ENCODE measurements around the gene CCDC77.
"Not testable (repeated sequence)": the region's sequence is repeated elsewhere in the genome, so short reads cannot be mapped to it uniquely, and the experiment has no call there.

The CCDC77 gene

DNA sequence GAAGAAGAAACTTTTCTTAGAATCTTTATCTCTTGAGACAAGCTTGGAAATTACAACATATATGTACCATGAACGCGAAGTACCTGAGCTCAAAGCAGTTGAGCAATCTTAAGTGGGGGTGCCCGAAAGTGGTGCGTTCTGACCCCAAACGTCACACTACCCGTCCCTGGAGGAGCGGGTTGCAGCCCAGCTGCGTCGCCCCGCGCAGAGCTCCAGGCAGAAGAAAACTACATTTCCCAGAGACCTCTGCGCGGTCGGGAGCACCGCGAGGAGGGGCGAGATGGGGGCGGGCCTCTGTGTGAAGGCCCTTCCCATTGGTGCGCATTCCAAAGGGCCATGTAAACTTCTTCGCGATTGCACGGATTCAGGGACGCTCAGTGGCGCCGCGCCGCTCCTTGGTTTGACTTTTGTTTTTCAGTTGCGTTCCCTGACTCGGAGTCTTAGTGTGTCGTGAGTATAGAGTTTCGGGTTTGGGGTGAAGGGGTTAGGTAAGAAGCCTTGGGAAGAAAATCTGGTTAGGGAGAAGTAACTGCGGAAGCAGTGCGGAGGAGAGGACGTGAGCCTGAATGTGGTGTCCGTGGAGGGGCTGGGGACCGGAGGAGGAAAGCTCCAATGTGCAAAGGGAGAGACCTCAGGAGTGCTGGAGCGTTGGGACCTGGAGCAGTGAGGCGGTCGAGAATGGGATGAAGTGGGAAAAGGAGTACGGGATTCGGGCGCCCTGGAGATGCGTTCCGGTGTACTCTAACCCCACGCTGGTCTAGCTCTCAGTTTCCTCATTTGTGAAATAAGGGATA, at the start of gene CCDC77:
CCDC77 (plus strand) TSS at position 410 of the 794 bp plus-strand sequence. CDS start 7,740 bp downstream, outside the sequence.
- DNase-seq, result peak; percentile 88

DNA sequence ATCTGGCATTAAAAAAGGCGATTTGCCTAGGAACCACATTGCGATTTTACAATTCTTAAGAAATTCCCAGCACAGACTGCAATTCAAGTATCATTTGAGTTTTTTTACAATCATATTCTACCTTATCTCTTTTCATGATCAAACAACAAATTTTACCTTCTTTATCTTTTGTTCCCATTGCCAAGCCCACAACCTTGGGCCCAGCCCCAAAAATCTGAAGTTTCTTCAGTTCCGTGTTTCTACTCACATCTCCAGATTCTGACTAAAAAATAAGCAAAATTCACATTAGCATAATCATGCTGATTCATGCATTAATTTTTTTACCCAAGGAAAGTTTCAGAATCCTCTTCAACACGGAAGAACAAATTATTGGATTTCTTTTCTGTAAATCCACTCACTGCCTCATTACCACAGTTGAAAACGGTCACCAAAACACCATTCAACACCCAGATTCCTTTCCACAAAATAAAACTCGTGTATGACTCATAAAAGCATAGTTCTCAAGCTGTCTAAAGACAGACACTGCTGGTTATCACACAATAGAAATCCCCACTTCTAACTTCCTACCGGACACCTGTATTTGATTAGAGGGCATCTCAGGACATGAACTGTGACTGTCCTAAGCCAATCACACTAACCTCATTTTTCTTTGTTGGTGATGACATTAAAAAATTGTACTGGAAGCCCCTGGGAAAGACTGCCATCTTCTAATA, 45.0 kb upstream of the CCDC77 start:
- DNase-seq, result no peak

DNA sequence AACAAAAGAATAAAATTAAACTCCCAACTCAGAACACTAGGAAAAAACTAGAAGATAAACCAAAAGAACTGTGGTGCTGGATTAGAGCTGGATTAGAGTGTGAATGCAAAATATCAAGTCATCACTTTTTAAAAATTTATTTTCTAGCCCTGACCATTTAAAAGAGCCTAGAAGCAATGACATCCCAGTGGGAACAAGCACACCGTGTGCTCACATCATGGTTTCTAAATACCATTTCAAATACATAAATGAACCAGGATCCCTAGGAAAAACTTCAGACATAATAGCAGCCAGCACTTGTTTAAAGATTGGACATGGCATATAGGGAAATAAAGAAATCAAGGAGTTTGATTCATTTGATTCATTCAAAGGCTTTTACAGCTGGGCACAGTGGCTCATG, 42.4 kb upstream of the CCDC77 start:
- DNase-seq, result no peak

DNA sequence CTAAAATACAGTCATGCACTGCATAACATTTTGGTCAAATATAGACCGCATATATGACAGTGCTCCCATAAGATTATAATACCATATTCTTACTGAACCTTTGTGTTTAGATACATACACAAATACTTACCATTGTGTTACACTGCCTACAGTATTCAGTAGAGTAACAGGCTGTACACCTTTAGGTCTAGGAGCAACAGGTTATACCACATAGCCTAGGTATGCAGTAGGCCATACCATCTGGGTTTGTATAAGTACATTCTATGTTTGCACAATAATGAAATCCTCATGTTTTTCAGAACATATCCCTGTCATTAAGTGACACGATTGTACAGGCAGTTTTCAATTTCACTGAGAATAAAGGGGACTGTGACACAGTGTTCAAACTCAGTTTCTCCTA, 34.6 kb upstream of the CCDC77 start:
- DNase-seq, result no peak

DNA sequence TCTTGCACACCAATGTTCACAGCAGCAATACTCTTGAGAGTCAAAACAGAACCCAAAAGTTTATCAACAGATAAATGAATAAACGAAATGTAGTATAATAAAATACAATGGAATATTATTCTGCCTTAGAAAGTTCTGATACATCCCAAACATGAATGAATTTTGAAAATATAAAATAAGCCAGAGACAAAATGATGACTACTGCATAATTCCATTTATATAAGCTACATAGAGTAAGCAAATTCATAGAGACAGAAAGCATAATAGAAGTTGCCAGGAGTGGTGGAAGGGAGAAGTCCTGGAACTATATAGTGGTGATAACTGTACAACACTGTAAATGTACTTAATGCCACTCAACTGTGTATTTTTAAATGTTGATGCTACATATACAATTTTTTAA, 33.5 kb upstream of the CCDC77 start:
- no peak for DNase-seq

DNA sequence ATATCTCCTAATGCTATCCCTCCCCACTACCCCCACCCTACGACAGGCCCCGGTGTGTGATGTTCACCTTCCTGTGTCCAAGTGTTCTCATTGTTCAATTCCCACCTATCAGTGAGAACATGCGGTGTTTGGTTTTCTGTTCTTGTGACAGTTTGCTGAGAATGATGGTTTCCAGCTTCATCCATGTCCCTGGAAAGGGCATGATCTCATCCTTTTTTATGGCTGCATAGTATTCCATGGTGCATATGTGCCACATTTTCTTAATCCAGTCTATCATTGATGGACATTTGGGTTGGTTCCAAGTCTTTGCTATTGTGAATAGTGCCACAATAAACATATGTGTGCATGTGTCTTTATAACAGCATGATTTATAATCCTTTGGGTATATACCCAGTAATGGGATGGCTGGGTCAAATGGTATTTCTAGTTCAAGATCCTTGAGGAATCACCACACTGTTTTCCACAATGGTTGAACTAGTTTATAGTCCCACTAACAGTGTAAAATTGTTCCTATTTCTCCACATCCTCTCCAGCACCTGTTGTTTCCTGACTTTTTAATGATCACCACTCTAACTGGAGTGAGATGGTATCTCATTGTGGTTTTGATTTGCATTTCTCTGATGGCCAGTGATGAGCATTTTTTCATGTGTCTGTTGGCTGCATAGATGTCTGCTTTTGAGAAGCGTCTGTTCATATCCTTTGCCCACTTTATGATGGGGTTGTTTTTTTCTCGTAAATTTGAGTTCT, 30.5 kb upstream of the CCDC77 start:
- not testable (repeated sequence) for DNase-seq

DNA sequence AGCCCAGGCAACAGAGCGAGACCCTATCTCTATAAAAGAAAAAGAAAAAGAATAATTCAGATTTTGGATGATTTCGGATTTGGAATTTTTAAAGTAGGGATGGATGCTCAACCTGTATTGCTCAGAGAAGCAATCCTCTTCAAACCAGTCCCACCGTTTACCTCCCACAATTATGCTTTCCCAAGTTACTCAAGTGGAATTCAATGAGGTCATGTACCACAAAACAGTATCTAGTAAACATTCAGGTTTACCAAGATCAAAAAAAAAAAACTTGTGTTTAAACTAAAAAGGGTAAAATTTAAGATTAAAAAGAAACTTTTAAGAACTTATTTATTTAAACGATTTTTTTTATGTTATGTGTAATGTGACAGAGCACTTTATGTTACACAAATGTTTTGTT, 14.8 kb upstream of the CCDC77 start:
- no peak for DNase-seq

DNA sequence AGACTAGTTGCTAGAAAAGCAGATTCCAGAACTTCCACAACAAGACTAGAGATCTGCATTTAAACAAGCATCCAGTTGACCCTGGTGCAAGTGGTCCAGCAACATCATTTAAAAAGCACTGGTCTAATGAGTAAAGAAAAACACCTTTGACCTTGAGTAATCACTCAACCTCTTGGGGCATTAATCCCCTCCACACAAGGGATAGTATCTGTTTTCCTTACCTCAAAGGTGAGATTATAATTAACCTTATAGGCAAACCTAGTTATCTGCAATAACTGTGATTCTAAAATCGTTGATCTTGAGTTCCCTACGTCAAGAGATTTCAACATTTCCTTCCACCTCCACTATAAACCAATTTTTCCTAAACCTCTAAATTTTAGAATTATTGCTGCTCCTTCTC, 13.4 kb upstream of the CCDC77 start:
- no peak for DNase-seq

DNA sequence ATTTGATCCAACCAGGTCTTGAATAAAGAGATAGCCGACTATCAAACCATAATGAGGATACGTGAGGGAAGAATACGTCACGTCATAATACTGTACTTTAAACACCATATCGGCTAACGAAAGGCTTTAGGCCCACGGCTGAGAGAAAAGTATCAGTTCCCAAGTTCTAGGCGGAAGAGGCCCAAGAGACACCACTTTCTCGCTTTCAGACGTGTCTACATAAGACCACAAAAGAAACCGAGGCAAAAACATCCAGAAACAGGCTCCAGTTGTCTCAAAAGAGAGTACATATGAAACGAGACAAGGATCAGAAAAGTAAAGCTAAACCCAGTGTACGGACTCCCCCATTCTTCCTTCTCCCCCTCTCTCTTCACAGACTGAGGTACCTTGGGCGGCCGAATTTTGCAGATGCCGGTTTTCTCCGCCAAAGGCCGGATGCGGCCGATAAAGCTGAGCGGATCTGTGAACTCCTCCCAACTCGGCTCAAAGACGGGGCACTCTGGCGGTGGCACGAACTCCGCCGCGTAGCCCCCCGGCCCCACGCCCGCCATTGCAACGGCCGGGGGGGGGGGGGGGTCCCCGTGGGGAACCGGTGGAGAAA, 12.8 kb upstream of the CCDC77 start:
- peak; percentile 43 for DNase-seq

DNA sequence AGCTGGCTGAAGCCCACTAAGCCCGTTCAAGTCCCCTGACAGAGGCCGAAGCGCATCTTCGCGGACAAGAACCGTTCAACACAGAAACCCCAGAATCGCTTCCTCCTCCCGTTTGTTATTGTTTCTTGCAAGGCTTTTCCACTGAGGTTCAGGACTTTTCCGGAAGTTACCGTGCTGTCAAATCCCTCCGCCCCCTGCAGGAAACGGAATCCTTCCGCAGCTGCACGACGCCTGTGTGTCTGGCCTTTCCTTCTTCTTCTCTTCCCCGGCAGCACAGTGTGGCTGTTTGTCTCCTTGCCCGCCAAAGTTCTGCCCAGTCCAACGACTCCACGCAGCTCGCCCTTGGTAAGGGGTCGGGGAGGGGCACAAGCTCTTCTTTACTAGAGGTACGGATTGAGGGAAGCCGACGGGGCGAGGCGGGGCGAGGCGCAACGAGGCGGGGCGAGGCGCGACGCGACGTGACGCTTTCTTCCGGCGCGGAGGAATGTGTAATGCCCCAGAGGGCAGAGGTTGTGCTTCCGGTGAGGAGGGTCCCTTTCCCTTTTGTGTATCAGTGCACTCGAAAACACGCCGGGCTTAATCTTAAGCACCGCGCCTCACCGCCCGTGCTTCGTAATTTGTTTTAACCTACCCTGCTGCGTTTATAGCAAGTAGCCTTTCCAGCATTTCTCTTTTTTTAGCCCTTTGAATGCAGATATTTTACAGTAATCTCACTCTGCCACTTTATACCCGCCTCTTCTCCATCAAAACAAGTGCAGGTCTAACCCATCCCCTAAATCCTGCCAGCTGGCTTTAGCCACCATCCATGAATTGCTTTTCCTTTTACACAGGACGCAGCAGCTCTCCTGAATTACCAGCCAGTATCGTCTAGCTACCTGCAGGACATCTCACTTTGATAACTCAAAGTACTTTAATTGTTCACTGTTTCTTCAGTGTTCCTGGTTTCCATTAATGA, 12.0 kb upstream of the CCDC77 start, which contains the start of gene KDM5A:
KDM5A (minus strand) TSS at position 179 of the 955 bp plus-strand sequence. CDS start 229 bp downstream, outside the sequence.
- peak; percentile 83 for DNase-seq

DNA sequence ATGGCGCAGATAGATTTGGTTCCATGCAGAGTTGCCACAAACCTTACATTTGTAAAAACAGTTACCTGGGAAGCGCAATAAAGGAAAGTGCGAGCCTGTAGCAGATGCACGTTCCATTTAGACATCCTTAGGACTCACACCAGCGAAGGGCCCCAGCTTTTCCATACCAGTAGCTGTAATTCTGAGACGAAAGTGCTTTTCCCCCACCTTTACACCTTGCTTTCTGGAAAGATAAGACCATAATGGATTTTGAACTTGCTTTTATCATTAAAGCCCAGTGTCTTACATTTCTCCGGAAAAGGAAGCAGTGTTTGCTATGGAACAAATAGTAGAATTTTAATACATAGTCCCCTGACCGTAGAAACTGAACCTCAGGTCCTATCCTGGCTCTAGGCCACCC, 616 bp upstream of the CCDC77 start:
- DNase-seq, result no peak

DNA sequence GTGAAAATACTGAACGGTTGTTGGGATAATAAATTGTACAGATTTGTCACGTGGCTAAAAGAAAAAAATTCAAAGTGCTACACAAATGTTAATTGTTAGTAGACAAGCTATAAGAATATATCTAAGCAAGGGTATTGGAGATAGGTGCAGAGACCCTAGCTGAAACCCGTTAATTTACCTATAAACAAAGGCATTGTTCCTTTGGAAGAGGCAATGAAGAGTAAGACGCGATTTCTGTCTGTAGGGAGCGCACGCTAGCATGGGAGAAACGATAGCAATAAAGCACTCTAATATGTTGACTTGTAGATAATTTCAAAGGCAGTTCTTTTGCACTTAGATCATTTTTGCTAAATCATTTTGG, 565 bp downstream of the CCDC77 start:
- no peak for DNase-seq

DNA sequence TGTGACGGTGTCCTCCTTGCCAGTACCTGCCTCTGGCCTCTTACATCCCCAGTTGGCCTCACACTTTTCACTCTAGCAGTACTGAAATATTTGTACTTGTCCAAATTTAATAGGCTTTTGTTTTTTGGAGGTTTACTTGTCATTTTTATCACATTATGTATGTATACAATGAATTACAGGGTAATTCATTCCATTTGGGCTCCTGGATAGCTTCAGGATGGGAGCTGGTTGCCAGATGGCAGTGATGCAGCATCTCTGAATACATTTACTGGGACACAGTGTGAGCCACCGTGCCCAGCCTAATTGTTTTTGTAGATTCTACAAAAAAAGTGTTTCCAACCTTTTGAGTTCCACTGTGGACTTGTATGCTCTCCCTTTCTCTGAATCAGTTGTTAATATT, 13.4 kb downstream of the CCDC77 start:
- no peak for DNase-seq

DNA sequence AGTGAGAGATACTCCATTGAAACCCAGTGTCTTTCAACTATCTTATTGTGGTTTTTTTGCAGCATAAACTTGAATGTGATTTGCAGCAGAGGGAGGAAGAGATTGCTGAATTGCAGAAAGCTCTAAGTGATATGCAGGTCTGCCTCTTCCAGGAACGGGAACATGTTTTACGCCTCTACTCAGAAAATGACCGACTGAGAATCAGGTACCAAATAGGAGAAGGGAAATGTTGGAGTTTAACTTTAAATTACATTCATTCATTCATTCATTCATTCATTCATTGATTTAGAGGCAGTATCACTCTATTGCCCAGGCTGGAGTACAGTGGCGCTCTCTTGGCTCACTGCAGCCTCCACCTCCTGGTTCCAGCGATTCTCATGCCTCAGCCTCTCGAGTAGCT, 17.0 kb downstream of the CCDC77 start:
- no peak for DNase-seq

DNA sequence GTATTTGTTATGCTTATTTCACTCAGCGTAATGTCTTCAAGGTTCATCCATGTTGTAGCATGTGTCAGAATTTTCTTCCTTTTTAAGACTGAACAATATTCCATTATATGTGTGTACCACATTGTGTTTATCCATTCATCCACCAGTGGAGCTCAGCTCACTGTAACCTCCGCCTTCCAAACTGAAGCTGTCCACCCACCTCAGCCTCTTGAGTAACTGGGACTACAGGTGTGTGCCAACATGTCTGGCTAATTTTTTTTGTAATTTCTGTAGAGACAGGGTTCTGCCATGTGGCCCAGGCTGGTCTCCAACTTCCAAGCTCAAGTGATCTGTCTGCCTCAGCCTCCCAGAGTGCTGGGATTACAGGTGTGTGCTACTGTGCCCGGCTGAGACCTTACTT, 21.1 kb downstream of the CCDC77 start:
- DNase-seq, result no peak

DNA sequence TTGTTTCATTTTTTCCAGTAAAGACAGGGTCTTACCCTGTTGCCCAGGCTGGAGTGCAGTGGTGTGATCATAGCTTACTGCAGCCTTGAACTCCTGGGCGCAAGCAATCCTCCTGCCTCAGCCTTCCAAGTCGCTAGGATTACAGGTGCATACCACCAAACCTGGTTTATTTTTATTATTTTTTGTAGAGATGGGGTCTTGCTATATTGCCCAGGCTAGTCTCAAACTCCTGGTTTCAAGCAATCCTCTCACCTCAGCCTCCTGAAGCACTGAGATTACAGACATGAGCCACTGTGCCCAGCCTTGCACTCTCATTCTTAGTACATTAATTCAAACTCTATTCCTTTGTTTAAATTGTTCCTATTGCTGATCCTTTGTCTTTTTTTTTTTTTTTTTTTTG, 34.3 kb downstream of the CCDC77 start:
- not testable (repeated sequence) for DNase-seq

DNA sequence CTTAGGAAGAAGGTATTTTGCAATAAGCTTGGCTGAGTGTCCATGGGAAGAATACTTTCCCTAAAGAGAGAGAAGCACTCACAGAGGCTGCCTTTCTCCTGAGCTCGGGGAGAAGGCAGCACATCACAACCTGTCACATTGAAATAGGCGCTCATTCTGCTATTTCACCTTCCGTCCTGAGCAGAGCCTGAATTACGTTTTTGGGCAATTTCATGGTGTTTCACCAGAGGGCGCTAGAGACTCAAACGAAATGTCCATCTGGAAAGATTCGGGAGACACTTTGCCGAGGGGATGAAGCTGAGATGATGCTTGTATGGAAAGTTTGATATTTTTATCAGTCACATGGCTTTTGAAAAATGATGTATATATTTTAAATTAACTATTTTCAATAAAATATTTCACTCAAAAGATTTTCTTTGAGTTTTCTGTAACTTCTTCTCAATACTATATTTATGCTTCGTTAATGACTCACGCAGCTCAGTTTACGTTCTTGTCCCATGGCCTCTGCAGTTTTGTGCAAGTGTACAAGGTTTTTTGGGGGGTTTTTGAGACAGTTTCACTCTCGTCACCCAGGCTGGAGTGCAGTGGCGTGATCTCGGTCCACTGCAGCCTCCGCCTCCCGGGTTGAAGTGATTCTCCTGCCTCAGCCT, 40.9 kb downstream of the CCDC77 start:
- no peak for DNase-seq

DNA sequence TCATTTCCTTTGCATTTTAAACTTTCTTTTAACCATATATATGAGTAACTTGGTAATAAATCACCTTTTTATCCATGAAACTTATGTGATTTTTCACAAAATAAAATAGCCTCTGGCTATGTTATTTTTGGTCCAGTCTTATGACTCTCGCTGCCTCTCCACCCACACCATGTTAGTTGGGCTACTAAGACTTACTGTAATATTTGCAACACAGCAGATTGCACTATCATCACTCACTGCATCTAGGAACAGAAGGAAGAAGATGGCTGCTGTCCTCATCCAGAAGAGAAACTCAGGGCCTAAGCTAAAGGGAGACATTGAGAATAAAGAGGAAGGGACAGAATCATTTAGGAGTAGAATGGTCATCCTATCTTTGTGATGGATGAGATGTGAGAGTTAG, 45.7 kb downstream of the CCDC77 start:
- no peak for DNase-seq

DNA sequence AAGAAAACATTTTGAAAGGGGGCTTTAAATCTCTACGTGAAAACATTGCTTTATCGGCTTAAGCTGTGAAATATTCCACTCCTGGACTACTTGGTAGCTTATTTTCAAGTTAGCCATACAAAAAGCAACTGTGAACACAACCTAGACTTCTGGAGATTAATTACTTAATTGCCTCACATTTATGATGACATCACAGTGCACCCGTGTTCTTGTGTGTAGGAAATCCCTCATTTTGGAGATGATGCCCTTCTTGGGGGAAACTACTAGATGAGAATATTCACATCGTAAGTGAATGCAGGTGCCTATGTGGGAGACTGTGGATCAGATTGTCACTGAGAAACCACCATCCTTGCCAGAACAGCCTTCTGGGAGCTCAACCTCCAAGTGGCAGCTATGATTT, 47.8 kb downstream of the CCDC77 start:
- DNase-seq, result no peak

DNA sequence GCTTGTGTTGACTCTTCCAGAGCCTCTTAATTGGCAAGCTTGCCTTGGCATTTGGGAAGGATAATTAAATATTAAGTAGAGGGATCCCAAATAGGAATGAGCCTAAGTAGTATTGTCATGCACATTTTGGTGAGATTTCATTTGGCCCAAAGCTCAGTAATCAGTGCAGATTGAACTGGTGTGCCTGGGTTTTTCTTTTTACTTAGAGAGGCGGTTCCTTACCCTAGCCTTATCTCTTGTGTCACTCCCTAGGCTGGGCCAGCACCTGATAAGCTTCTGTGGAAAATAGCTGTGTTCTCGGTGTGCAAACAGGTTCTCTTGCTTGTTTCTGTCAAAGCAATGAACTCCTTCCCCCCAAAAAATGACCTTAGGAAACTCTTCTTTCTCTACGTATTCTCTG, 49.0 kb downstream of the CCDC77 start:
- no peak for DNase-seq

DNA sequence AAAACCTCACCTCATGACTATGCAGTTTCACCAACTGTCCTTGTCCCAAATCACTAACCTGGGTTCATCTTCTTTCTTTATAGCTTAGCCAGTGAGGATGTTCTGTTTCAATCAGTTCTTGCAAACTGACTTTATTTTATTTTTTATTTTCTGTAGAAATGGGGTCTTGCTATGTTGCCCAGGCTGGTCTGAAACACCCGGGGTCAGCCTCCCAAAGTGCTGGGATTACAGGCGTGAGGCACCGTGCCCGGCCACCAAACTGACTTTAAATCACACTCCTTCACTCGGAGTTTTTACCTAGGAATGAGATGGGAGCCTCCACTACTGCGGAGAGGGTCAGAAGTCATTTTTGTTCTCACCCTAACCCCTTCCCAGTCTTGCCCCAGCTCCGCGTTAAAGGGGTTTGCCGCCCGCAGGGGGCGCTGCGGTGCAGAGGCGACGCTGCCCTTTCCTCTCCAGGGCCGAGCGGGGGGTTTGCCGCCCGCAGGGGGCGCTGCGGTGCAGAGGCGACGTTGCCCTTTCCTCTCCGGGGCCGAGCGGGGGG, 51.3 kb downstream of the CCDC77 start:
- peak; percentile 53 for DNase-seq

Measured in stimulated activated CD4-positive, alpha-beta T cell treated with anti-CD3 and anti-CD28 coated beads, Interleukin-4, amount 100 ng/mL, for 1 hour (primary cell).